Uterus (tissue), 2 donors: Measurements from ENCODE around the gene ARFGEF2.

Experiments used
- CTCF ChIP-seq, 4 experiments: fragments of 200-600 bp in 2 of 4; fragments of 450-650 bp in 2 of 4; sonication (generic) in 2 of 4; IDR thresholded peaks; one replicate each; pipeline ENCODE4 v1.5.1; 2016 to 2019; ENCODE audit warnings: antibody characterized with exemption in 4 of 4, mild to moderate bottlenecking in 2 of 4, moderate library complexity in 1 of 4
- POLR2A ChIP-seq, 2 donors: fragments of 450-650 bp; IDR thresholded peaks; one replicate each; pipeline ENCODE4 v1.6.1; 2016; ENCODE audit warnings: antibody characterized with exemption in 2 of 2, mild to moderate bottlenecking in 1 of 2, moderate library complexity in 1 of 2

- TF ChIP-seq CTCF (IDR thresholded peaks at IDR 0.05) = no peak
- no peak for TF ChIP-seq POLR2A (IDR thresholded peaks at IDR 0.05)
Measured at GRCh38 chr20:48956052-48956451, 34.5 kb downstream of the ARFGEF2 start.
